Measurements from ENCODE around the gene KCNIP2.

KCNIP2 gene

GRCh38 chr10:101843032-101844021 lies at the start of gene KCNIP2:
Gene KCNIP2 (minus strand): TSS chr10:101843800. CDS start chr10:101843568, 232 bp downstream.
- no peak for DNase-seq

- DNase-seq: no peak
Observed at GRCh38 chr10:101892782-101893391, 49.3 kb upstream of the KCNIP2 start.

GRCh38 chr10:101889256-101890210 lies 45.9 kb upstream of the KCNIP2 start:
- DNase-seq: peak; percentile 55

GRCh38 chr10:101888251-101888949 lies 44.8 kb upstream of the KCNIP2 start:
- no peak for DNase-seq

GRCh38 chr10:101887775-101888174 lies 44.2 kb upstream of the KCNIP2 start:
- no peak for DNase-seq

- DNase-seq: no peak
Observed at GRCh38 chr10:101886521-101887312, 43.1 kb upstream of the KCNIP2 start.

- no peak for DNase-seq
Observed at GRCh38 chr10:101881036-101881774, 37.6 kb upstream of the KCNIP2 start.

- no peak for DNase-seq
Observed at GRCh38 chr10:101880232-101880573, 36.6 kb upstream of the KCNIP2 start.

- DNase-seq: no peak
Observed at GRCh38 chr10:101879456-101880231, 36.0 kb upstream of the KCNIP2 start.

GRCh38 chr10:101878869-101879268 lies 35.3 kb upstream of the KCNIP2 start:
- DNase-seq: no peak

- DNase-seq: peak; percentile 10
Observed at GRCh38 chr10:101875068-101875688, 31.6 kb upstream of the KCNIP2 start.

GRCh38 chr10:101874252-101874651 lies 30.7 kb upstream of the KCNIP2 start:
- no peak for DNase-seq

- no peak for DNase-seq
Observed at GRCh38 chr10:101867931-101868330, 24.3 kb upstream of the KCNIP2 start.

- DNase-seq: no peak
Observed at GRCh38 chr10:101859530-101859929, 15.9 kb upstream of the KCNIP2 start.

- no peak for DNase-seq
Observed at GRCh38 chr10:101858723-101859500, 15.3 kb upstream of the KCNIP2 start.

GRCh38 chr10:101857802-101858476 lies 14.3 kb upstream of the KCNIP2 start:
- DNase-seq: no peak

GRCh38 chr10:101856626-101857025 lies 13.0 kb upstream of the KCNIP2 start:
- no peak for DNase-seq

Measured in MV-4-11 (cell line).